Spinal cord (tissue), 10 donors: ENCODE data around the gene CLEC16A. TPM values are rescaled to one million over a fixed set of nuclear protein-coding genes. Genes with fewer than 3 reads are reported as not detected.

Experiments used
- DNase-seq, 6 donors: peaks; one replicate each; pipeline versions ENCODE4 v3.0.0 to v3.0.0-alpha.2; 2013 to 2015; ENCODE audit warnings: low spot score in 6 of 6, low read depth in 4 of 6
- H3K27ac ChIP-seq: one replicate; pipeline ENCODE4 v1.5.1; 2013; ENCODE audit warnings: low read depth, low read length, control low read depth
- H3K27me3 ChIP-seq: one replicate; pipeline ENCODE4 v1.6.1; 2013; ENCODE audit warnings: low read length; ENCODE audit not compliant: control insufficient read depth, insufficient read depth
- H3K36me3 ChIP-seq: one replicate; pipeline ENCODE4 v1.6.1; 2013; ENCODE audit warnings: low read length; ENCODE audit not compliant: control insufficient read depth, insufficient read depth
- H3K4me1 ChIP-seq: one replicate; pipeline ENCODE4 v1.6.1; 2013; ENCODE audit warnings: low read length; ENCODE audit not compliant: control insufficient read depth, insufficient read depth
- H3K4me3 ChIP-seq: one replicate; pipeline ENCODE4 v1.5.1; 2013; ENCODE audit warnings: low read depth, low read length, control low read depth
- H3K9me3 ChIP-seq: one replicate; pipeline ENCODE4 v1.6.1; 2013; ENCODE audit warnings: low read length; ENCODE audit not compliant: control insufficient read depth, insufficient read depth
- WGBS: methylation state at CpG from one replicate; pipeline ENCODE4 v1.1.5; 2013; ENCODE audit warnings: missing lambda C conversion rate; ENCODE audit not compliant: insufficient coverage; 5-methylcytosine and 5-hydroxymethylcytosine counted together
- polyA plus RNA-seq, 2 donors: library from polyadenylated mRNA; unstranded; fragments of 120-200 nt; gene quantifications; one replicate each; pipeline ENCODE4 v1.2.1, GENCODE V29; 2013; ENCODE audit not compliant: insufficient read length in 2 of 2
- total RNA-seq, 2 donors: library from RNA; depleted of rRNA in 1 of 2; stranded (reverse); fragments of 120-200 nt in 1 of 2; fragments of >200 nt in 1 of 2; gene quantifications; one replicate each; pipeline versions ENCODE4 v1.2.3 to v1.2.4, GENCODE V29; 2013 to 2014
- donor health status: healthy.

Gene CLEC16A
- total and polyA plus RNA-seq, 4 donors: 19.5 to 38.4 (median 25.1) TPM

GRCh38 chr16:11138022-11138768 lies 193.8 kb downstream of the CLEC16A start:
- Histone ChIP-seq H3K27ac (peak overlapping the region; percentile 10), H3K27me3 (no peaks in the 10 kb centered on the region), H3K4me1 (peaks cover 42% of the 10 kb centered on the region), H3K36me3 (peaks cover 14% of the 10 kb centered on the region), H3K4me3 (no peak overlapping the region), H3K9me3 (no peaks in the 10 kb centered on the region)
- DNase-seq: no peak
- WGBS: 71% methylated on average over 9 of the region's 14 CpGs

- WGBS: 92% methylated on average over 5 of the region's 8 CpGs
- no peak for DNase-seq
- H3K36me3 ChIP-seq: peaks cover 14% of the 10 kb centered on the region
- H3K27ac ChIP-seq: peak overlapping the region; percentile 10
- H3K9me3 ChIP-seq: no peaks in the 10 kb centered on the region
- H3K4me3 ChIP-seq: no peak overlapping the region
- H3K4me1 ChIP-seq: peaks cover 35% of the 10 kb centered on the region
- no peaks in the 10 kb centered on the region for H3K27me3 ChIP-seq
These were observed 194.5 kb downstream of the CLEC16A start for GRCh38 chr16:11138769-11139325.

GRCh38 chr16:11139326-11140097 lies 195.1 kb downstream of the CLEC16A start:
- peaks cover 16% of the 10 kb centered on the region for H3K36me3 ChIP-seq
- 40% methylated on average over 4 of the region's 5 CpGs for WGBS
- H3K4me1 ChIP-seq: peaks cover 35% of the 10 kb centered on the region
- no peaks in the 10 kb centered on the region for H3K27me3 ChIP-seq
- no peaks in the 10 kb centered on the region for H3K9me3 ChIP-seq
- DNase-seq: peak in 2 of 6 donors; percentile 64 to 80
- H3K27ac ChIP-seq: no peak overlapping the region
- H3K4me3 ChIP-seq: no peak overlapping the region

GRCh38 chr16:11140098-11140375 lies 195.7 kb downstream of the CLEC16A start:
- Histone ChIP-seq H3K4me1 (peaks cover 30% of the 10 kb centered on the region), H3K36me3 (peaks cover 18% of the 10 kb centered on the region), H3K4me3 (no peak overlapping the region), H3K27ac (no peak overlapping the region), H3K27me3 (no peaks in the 10 kb centered on the region), H3K9me3 (no peaks in the 10 kb centered on the region)
- WGBS: no CpG with 5 or more reads among the region's 8 CpGs
- DNase-seq: no peak

GRCh38 chr16:11140466-11140865 lies 196.1 kb downstream of the CLEC16A start:
- Histone ChIP-seq H3K27me3 (no peaks in the 10 kb centered on the region), H3K4me1 (peaks cover 27% of the 10 kb centered on the region), H3K27ac (no peak overlapping the region), H3K36me3 (peaks cover 22% of the 10 kb centered on the region), H3K9me3 (no peaks in the 10 kb centered on the region), H3K4me3 (no peak overlapping the region)
- WGBS: 74% methylated on average over 4 of the region's 4 CpGs
- DNase-seq: no peak

- H3K36me3 ChIP-seq: peaks cover 22% of the 10 kb centered on the region
- no peaks in the 10 kb centered on the region for H3K27me3 ChIP-seq
- H3K27ac ChIP-seq: no peak overlapping the region
- H3K4me3 ChIP-seq: no peak overlapping the region
- WGBS: 74% methylated on average over 5 of the region's 5 CpGs
- H3K4me1 ChIP-seq: peaks cover 27% of the 10 kb centered on the region
- H3K9me3 ChIP-seq: no peaks in the 10 kb centered on the region
- DNase-seq: no peak
These were observed 196.5 kb downstream of the CLEC16A start for GRCh38 chr16:11140867-11141266.

- DNase-seq: no peak
- Histone ChIP-seq H3K4me1 (peaks cover 25% of the 10 kb centered on the region), H3K36me3 (peaks cover 20% of the 10 kb centered on the region), H3K27ac (no peak overlapping the region), H3K9me3 (no peaks in the 10 kb centered on the region), H3K4me3 (no peak overlapping the region), H3K27me3 (no peaks in the 10 kb centered on the region)
- 96% methylated on average over 24 of the region's 26 CpGs for WGBS
These were observed 197.3 kb downstream of the CLEC16A start for GRCh38 chr16:11141409-11142260.

GRCh38 chr16:11142261-11142630 lies 197.9 kb downstream of the CLEC16A start:
- Histone ChIP-seq H3K4me3 (no peak overlapping the region), H3K4me1 (peaks cover 23% of the 10 kb centered on the region), H3K27ac (no peak overlapping the region), H3K27me3 (no peaks in the 10 kb centered on the region), H3K36me3 (peaks cover 19% of the 10 kb centered on the region), H3K9me3 (no peaks in the 10 kb centered on the region)
- 92% methylated on average over 7 of the region's 7 CpGs for WGBS
- DNase-seq: no peak

- no peak overlapping the region for H3K27ac ChIP-seq
- H3K27me3 ChIP-seq: no peaks in the 10 kb centered on the region
- no peak for DNase-seq
- no peak overlapping the region for H3K4me3 ChIP-seq
- peaks cover 18% of the 10 kb centered on the region for H3K4me1 ChIP-seq
- peaks cover 19% of the 10 kb centered on the region for H3K36me3 ChIP-seq
- H3K9me3 ChIP-seq: no peaks in the 10 kb centered on the region
- WGBS: 98% methylated on average over 5 of the region's 7 CpGs
These were observed 198.6 kb downstream of the CLEC16A start for GRCh38 chr16:11142951-11143350.
